IPS-18a (cell line): ENCODE data around the gene UBE2F.
"Not testable (repeated sequence)": the region's sequence is repeated elsewhere in the genome, so short reads cannot be mapped to it uniquely, and the experiment has no call there.

Experiments used
- H3K27ac ChIP-seq: one replicate; pipeline ENCODE4 v1.5.1; 2013; ENCODE audit warnings: low read length
- H3K27me3 ChIP-seq: one replicate; pipeline ENCODE4 v1.6.1; 2013; ENCODE audit warnings: mild to moderate bottlenecking, low read length; ENCODE audit not compliant: control insufficient read depth, insufficient read depth
- H3K36me3 ChIP-seq: one replicate; pipeline ENCODE4 v1.6.1; 2013; ENCODE audit warnings: low read depth, low read length; ENCODE audit not compliant: control insufficient read depth
- H3K4me1 ChIP-seq: one replicate; pipeline ENCODE4 v1.6.1; 2013; ENCODE audit warnings: low read depth, low read length; ENCODE audit not compliant: control insufficient read depth
- H3K4me3 ChIP-seq: one replicate; pipeline ENCODE4 v1.5.1; 2013; ENCODE audit warnings: low read length
- H3K9ac ChIP-seq: one replicate; pipeline ENCODE4 v1.6.1; 2013; ENCODE audit warnings: mild to moderate bottlenecking, low read length, moderate library complexity
- H3K9me3 ChIP-seq: one replicate; pipeline ENCODE4 v1.6.1; 2013; ENCODE audit warnings: low read depth, low read length; ENCODE audit not compliant: control insufficient read depth

UBE2F gene

DNA sequence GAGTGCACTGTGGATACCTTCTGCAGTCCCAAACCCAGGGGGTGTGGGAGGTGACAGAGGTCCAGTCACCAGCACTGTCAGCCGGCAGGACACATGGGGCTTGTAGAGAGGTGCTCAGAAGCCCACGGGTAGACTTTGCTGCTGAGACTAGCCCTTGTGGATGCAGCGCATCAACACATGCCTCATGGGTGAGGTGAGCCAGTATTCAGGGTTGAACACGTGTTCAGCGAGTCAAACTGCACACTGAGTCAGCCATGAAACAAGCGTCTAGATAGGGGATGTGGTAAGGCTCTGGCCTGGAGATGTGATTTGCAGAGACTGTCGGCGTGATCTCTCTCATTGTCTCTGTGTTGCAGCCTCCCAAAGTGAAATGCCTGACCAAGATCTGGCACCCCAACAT is 58.2 kb downstream of the UBE2F start:
- Histone ChIP-seq H3K9ac (no peak overlapping the region), H3K4me1 (peaks cover 15% of the 10 kb centered on the region), H3K27me3 (no peaks in the 10 kb centered on the region), H3K27ac (no peak overlapping the region), H3K4me3 (no peak overlapping the region), H3K9me3 (no peaks in the 10 kb centered on the region), H3K36me3 (peaks cover 10% of the 10 kb centered on the region)

DNA sequence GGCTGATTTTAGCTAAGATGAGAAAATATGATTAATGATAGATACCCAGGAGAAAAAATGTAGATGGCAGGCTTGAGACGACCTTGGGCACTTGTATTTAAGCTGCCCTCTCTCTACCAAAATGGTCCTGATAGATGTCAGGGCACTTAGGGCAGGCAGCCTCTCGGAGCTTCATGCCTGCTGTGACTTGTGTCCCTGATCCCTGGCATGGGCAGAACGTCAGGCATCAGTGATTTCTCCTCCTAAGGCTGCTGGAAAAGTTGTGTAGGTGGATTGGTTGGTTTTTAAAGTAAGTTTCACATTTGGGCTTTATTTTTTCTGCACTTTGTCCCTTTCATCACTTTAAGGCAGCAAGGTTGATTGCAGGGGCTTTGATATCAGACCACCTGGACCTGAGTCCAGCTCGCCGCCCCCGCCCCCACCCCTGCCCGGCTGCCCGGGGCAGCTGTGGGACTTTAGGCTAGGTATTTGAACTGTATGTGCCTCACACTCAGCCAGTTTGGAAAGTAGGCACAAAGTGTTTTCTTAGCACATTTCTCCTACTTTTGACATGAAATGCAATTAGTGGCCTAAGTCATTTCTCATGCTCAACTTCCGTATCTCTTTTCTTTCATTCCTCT is 59.0 kb downstream of the UBE2F start:
- no peak overlapping the region for H3K9ac ChIP-seq
- no peak overlapping the region for H3K27ac ChIP-seq
- peaks cover 15% of the 10 kb centered on the region for H3K4me1 ChIP-seq
- H3K9me3 ChIP-seq = no peaks in the 10 kb centered on the region
- H3K4me3 ChIP-seq = no peak overlapping the region
- H3K36me3 ChIP-seq = peaks cover 14% of the 10 kb centered on the region
- H3K27me3 ChIP-seq = no peaks in the 10 kb centered on the region

DNA sequence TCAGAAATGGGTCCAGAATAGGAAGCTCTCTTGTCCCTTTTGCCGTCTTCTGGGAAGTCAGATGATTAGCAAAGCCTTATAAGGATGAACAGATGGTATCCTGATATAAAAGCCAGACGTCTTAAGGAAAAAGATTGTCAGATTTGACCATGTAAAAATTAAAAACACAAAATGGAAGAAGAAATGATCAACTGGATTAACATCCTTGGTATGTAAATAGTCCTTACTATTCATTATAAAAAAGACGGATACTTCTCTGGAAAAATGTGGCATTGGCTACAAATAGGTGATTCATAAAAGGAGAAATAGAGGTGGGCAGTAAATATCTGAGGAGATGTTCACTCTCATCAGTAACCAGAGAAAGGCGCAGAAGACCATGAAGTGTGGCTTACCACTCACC is 60.2 kb downstream of the UBE2F start:
- H3K9me3 ChIP-seq = no peaks in the 10 kb centered on the region
- no peak overlapping the region for H3K4me3 ChIP-seq
- H3K9ac ChIP-seq = no peak overlapping the region
- H3K36me3 ChIP-seq = peaks cover 14% of the 10 kb centered on the region
- H3K27ac ChIP-seq = no peak overlapping the region
- H3K27me3 ChIP-seq = no peaks in the 10 kb centered on the region
- peaks cover 15% of the 10 kb centered on the region for H3K4me1 ChIP-seq

DNA sequence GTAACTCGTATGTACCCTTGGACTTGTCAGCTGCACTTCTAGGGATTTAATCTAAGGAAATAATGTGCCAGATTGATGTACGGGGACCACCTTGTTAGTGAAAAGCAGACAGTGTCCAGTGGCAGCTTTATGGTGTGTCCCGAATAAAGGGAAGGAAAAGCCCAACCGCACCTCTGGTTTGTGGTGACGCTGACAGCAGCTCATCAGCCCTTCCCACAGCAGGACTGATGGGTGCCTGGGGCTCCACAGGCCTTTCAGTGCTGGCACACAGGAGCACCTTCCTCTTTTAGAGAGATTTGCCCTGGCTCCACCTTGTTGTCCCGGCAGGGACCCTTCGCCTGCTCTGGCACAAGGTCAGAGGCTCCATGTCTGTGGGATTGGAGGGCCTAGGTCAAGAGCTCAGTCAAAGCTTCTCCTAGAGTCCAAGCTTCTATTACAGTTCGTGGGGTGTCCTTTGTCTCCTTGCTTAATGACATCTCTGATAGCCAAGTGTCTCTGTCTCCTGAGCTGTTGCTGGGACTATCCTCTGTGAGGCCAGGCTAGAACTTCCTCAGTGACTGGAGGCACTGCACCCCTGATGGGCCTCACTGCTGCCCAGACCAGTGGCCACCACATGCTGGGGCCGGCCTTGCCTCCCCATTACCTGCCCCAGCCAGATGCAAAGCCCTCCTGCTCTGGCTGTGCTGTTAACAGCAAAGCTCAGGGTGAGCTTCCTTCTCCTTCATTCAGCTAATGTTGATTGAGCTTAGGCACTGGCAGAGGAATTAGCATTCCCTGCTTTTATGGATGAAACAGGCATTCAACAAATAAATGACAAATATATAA is 61.0 kb downstream of the UBE2F start:
- H3K9me3 ChIP-seq = no peaks in the 10 kb centered on the region
- H3K27me3 ChIP-seq = no peaks in the 10 kb centered on the region
- peaks cover 17% of the 10 kb centered on the region for H3K36me3 ChIP-seq
- no peak overlapping the region for H3K4me3 ChIP-seq
- no peak overlapping the region for H3K9ac ChIP-seq
- peaks cover 15% of the 10 kb centered on the region for H3K4me1 ChIP-seq
- H3K27ac ChIP-seq = no peak overlapping the region

DNA sequence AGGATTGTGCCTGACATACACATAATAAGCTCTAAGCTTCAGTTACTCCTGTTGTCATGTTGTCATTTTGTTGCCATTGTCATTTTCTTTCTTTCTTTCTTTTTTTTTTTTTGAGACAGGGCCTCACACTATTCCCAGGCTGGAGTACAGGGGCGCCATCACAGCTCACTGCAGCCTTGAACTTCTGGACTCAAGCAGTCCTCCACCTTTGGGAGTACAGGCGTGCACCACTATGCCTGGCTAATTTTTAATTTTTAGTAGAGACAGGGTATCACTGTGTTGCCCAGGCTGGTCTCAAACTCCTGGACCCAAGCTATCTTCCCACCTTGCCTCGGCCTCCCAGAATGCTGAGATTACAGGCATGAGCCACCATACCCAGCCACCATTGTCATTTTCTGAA is 63.0 kb downstream of the UBE2F start:
- Histone ChIP-seq H3K4me3 (no peak overlapping the region), H3K36me3 (peaks cover 21% of the 10 kb centered on the region), H3K27ac (no peak overlapping the region), H3K9ac (no peak overlapping the region), H3K9me3 (no peaks in the 10 kb centered on the region), H3K27me3 (no peaks in the 10 kb centered on the region), H3K4me1 (peaks cover 15% of the 10 kb centered on the region)

DNA sequence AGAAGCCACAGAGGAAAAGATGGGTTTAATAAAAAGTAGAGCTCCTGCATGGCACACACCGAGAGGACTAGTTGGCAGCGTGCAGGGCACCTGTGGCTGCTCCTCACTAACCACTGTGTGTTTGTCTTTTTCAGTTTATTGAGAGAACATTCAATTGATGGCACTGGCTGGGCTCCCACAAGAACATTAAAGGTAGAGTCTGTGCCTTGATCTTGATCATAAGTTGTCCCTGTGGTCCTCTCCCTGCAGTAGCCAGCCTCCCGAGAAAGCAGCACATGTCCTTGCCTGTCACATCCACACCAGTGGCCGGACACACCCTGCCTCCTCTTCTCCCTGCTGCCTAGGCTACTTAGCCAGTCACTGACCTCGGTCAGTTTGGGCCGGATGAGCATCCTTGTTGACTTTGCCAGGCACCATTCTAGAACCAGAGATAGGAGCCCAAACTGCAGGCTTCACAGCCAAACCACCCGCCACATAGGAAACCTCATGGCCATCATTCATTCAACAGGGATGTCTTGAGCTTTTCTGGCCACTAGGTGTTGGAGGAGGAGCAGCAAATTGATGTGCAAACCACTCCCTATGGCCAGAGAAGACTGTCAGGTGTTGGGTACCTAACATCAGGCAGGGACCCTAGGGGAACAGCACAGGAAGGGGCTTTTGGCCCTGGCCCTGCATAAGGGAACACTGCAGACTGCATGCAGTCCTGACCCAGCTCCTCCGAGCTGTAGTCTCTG is 63.8 kb downstream of the UBE2F start:
- Histone ChIP-seq H3K9ac (no peak overlapping the region), H3K27me3 (no peaks in the 10 kb centered on the region), H3K9me3 (no peaks in the 10 kb centered on the region), H3K4me1 (peaks cover 15% of the 10 kb centered on the region), H3K36me3 (peaks cover 24% of the 10 kb centered on the region), H3K27ac (no peak overlapping the region), H3K4me3 (no peak overlapping the region)

DNA sequence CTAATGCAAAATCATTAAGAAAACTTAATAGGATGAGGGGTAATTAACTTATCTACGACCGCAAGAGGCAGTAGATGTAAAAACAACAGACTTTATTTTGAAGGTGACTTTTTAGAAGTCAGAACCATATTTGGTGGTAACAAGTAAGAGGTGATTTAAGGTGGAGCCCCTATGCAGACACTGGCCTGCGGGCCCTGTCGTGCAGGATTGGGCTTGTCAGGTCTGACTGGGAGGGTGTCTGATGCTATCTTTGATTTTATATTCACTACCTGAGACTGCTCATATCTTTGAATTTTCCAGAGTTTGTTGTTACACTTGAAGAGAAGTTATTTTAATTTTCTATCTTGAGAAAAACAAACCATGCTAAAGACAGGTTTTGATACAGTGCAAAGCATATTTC is 64.9 kb downstream of the UBE2F start:
- no peaks in the 10 kb centered on the region for H3K9me3 ChIP-seq
- no peak overlapping the region for H3K9ac ChIP-seq
- H3K36me3 ChIP-seq = peaks cover 29% of the 10 kb centered on the region
- peaks cover 15% of the 10 kb centered on the region for H3K4me1 ChIP-seq
- no peak overlapping the region for H3K27ac ChIP-seq
- H3K4me3 ChIP-seq = no peak overlapping the region
- H3K27me3 ChIP-seq = no peaks in the 10 kb centered on the region

DNA sequence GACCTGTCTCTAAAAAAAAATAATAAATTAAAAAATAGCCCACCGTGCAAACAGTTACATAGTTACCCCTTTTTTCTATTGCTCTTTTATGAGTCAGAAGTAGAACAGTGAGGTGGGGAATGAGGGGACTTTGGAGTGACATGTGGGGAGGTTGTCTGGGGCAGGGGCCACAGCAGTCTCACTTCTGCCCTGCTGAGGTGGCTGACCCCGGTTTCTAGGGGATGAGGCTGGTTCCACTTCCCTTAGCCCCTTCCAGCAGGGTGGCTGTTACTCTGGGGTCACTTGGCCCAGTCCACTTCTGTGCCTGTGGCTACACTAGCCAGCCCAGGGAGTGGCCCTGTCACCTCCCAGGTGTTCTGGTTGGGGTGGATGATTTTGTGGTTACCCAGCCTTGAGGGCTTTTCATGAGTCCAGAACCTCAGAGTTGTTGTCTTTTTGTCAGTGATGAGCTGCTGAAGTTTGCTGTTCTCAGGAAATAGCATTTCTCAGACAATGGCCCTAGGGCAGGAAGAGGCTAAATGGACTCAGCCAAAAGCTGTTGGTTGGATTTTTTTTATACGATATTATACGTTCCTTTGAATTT is 66.0 kb downstream of the UBE2F start:
- Histone ChIP-seq H3K27me3 (no peaks in the 10 kb centered on the region), H3K36me3 (peaks cover 27% of the 10 kb centered on the region)

DNA sequence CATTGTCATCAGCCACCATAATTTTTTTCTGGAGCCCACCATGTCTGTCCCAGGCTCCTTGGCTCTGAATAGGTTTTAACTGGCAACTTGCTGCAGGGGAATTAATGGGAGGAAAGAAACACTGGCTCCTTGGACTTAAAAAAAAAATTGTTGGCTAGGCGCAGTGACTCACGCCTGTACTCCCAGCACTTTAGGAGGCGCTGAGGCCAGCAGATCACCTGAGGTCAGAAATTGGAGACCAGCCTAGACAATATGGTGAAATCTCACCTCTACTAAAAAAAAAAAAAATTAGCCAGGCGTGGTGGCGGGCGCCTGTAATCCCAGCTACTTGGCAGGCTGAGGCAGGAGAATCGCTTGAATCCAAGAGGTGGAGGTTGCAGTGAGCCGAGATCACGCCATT is 67.2 kb downstream of the UBE2F start:
- not testable (repeated sequence) for H3K27me3 ChIP-seq, H3K9ac ChIP-seq, H3K9me3 ChIP-seq, H3K4me1 ChIP-seq, H3K4me3 ChIP-seq, H3K27ac ChIP-seq
- peaks cover 31% of the 10 kb centered on the region for H3K36me3 ChIP-seq

More for the DNA sequence above, 66.0 kb downstream of the UBE2F start:
- Histone ChIP-seq H3K9ac (no peak overlapping the region), H3K4me3 (no peak overlapping the region), H3K27ac (no peak overlapping the region), H3K4me1 (peaks cover 7% of the 10 kb centered on the region), H3K9me3 (no peaks in the 10 kb centered on the region)

DNA sequence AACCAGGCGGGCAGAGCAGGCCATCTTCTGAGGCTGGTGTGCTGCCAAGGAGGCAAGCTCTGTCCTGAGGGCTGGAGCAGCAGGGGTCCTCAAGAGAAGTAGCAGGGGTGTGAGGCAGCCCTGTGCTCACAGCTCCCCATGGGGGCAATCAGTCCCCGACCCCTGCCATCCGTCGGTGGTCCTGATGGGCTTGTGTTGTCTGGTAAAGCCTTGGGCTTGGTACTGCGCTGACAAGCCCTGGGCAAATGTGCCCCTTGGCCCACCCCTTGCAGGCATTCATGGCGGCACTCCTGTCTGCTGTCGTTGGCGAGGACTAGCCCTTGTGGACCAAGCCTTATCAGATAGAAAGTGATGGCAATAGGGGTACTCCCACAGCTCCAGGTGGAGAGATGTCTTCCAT is 71.4 kb downstream of the UBE2F start:
- Histone ChIP-seq H3K9me3 (no peaks in the 10 kb centered on the region), H3K27me3 (no peaks in the 10 kb centered on the region), H3K4me3 (no peak overlapping the region), H3K27ac (no peak overlapping the region), H3K9ac (no peak overlapping the region), H3K36me3 (peaks cover 26% of the 10 kb centered on the region), H3K4me1 (no peaks in the 10 kb centered on the region)

DNA sequence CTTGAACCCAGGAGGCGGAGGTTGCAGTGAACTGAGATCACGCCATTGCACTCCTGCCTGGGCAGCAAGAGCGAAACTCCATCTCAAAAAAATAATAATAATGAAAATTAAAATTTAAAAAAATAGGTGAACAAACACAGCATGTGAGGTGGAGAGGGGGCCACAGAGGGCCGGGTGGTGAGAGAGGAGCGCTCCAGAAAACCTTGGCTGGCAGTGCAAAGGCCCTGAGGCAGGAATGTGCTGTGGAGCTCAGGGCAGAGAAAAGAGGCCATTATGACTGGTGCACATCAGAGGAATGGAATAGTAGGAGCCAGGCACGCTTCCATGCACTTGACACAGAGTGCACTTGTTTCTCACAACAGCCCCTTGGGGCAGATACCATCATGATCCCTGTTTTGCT is 72.3 kb downstream of the UBE2F start:
- Histone ChIP-seq H3K9me3 (no peaks in the 10 kb centered on the region), H3K9ac (no peak overlapping the region), H3K27me3 (no peaks in the 10 kb centered on the region), H3K4me3 (no peak overlapping the region), H3K27ac (no peak overlapping the region), H3K4me1 (no peaks in the 10 kb centered on the region), H3K36me3 (peaks cover 21% of the 10 kb centered on the region)
